ENCODE measurements around the gene ASB2. TPM values are rescaled to one million over a fixed set of nuclear protein-coding genes. Genes with fewer than 3 reads are reported as not detected.

Gene ASB2
- total RNA-seq, 4 donors from 2014 or later = 22.1 to 35.8 (median 27.9) TPM

DNA sequence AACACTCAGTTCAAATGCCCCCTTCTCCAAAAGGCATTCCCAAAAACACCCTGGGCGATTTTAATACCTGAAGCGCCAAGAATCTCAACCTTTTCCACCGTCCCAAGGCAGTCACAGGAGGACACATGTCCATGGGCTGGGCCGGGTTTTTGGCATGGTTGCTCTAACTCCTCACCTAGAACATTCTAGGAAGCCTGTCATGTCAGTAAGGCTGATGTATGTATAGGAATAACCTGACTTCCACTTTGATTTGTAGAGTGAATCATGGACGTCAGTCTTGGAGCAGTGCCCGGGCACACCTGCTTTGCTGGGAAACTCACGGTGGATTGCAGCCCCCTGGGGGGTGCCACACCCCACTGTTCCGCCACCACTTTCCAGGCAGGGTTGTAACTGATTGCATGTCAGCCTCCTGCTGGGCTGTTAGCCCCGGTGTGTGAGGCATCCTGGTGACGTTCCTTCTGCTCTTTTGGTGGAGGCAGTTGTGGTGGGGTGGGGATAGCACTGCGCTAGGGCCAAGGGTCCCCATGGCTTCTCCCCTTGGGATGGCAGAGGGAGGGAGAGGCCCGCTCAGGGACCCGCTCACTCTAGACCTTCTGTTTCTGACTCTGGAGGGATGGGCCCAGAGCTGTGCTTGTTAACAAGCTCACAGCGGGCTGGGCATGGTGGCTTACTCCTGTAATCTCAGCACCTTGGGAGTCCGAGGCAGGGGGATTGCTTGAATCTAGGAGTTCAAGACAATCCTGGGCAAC is 84.4 kb downstream of the ASB2 start:
- WGBS, 2 donors (ENCODE audit: low coverage in 1 of 2) = 69 to 74% methylated on average over 4 to 15 of the region's 15 CpGs
- in situ Hi-C loops (cut with MboI; ENCODE audit: low pct_ligation_motif_present in 1 of 4, low pct_unique_long_range_greater_than_20kb in 1 of 4, low sequenced_read_pairs in 3 of 4) = loop anchor here in 1 of 4 donors (25.0 kb wide), 1 partner anchor 230 kb away; no protein-coding TSS in a partner anchor

DNA sequence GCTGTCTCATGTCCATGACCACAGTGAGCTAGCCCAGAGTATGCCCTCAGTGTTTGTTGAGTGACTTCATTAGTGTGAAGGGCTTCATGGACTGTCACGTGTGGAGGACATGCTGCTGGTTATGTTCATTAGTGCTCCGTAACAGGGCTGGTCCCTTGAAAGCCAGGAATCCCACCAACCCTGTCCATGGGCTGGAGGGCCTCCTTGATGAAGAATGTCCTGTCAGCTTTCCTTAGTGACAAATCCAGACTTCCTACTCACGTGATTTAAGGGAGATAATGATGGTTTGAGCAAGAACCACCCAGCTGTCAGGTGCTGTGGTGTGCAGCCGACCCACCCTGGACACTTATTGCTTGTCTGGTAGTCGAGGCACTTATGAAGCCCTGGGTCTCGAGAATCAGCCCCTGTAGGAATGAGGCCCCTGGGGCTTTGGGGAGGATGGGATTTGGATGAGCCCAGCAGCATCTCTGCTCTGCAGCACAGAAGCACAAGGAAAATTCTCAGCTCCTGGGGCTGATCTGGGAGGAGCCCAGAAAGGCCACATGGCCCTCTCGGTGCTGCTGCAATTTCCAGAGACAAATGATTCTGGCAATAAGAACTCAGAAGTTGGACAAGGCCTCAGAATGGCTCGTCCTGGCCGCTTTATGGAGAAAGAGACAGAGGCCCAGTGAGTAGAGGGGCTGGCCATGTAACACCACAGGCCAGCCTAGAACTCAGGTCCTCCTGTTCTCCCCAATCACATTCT is 86.5 kb downstream of the ASB2 start:
- intact Hi-C loops (cut with DNase I; ENCODE audit: low total_unique reads) = loop anchor here (5.0 kb wide), 1 partner anchor 233 kb away; no protein-coding TSS in a partner anchor
- H3K27me3 ChIP-seq = no peaks in the 10 kb centered on the region
- DNase-seq = no peak

More for the DNA sequence above, 84.4 kb downstream of the ASB2 start:
- no peak overlapping the region for H3K27ac ChIP-seq
- no peaks in the 10 kb centered on the region for H3K9me3 ChIP-seq
- peaks cover 0 to 5% (median 2%) of the 10 kb centered on the region in 4 donors for H3K4me1 ChIP-seq
- H3K27me3 ChIP-seq = no peaks in the 10 kb centered on the region
- intact Hi-C loops (cut with DNase I; ENCODE audit: low total_unique reads) = loop anchor here (5.0 kb wide), 1 partner anchor 235 kb away; no protein-coding TSS in a partner anchor
- DNase-seq = no peak
- H3K36me3 ChIP-seq = no peaks in the 10 kb centered on the region
- no peak overlapping the region for H3K4me3 ChIP-seq
- no peak for TF ChIP-seq POLR2A (IDR thresholded peaks at IDR 0.05)
- TF ChIP-seq, protein P1, sequence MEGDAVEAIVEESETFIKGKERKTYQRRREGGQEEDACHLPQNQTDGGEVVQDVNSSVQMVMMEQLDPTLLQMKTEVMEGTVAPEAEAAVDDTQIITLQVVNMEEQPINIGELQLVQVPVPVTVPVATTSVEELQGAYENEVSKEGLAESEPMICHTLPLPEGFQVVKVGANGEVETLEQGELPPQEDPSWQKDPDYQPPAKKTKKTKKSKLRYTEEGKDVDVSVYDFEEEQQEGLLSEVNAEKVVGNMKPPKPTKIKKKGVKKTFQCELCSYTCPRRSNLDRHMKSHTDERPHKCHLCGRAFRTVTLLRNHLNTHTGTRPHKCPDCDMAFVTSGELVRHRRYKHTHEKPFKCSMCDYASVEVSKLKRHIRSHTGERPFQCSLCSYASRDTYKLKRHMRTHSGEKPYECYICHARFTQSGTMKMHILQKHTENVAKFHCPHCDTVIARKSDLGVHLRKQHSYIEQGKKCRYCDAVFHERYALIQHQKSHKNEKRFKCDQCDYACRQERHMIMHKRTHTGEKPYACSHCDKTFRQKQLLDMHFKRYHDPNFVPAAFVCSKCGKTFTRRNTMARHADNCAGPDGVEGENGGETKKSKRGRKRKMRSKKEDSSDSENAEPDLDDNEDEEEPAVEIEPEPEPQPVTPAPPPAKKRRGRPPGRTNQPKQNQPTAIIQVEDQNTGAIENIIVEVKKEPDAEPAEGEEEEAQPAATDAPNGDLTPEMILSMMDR (IDR thresholded peaks at IDR 0.05) = no peak
- no peak for TF ChIP-seq POLR2AphosphoS5 (IDR thresholded peaks at IDR 0.05)
- no peak for TF ChIP-seq EP300 (IDR thresholded peaks at IDR 0.05; ENCODE audit: low read depth)

DNA sequence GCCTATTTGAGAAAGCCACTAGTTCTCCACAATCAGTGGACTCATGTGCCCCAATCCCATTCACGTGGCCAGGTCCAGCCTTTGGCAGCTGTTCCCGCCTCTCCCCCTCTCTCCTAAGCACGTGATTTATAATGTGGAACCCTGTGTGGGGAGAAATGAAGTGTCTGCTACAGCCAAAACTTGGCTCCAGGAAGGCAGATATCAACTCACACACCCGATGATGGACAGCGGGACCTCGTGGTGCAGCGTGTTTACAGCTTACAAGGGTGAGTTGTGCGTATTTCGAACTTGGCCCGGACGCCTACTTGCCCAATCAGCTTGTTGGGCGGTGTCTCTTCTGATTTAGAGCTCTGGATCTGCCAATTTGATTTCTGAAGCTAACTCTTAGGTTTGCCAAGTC is 87.4 kb downstream of the ASB2 start:
- 61% methylated on average over 12 of the region's 12 CpGs; no CpG with 5 or more reads in 1 of the 2 donors for WGBS, 2 donors (ENCODE audit: low coverage in 1 of 2)
- peaks cover 0 to 4% of the 10 kb centered on the region in 2 donors for H3K9me3 ChIP-seq
- no peak overlapping the region for H3K4me3 ChIP-seq
- H3K36me3 ChIP-seq = no peaks in the 10 kb centered on the region
- in situ Hi-C loops (cut with MboI; ENCODE audit: low pct_ligation_motif_present in 1 of 4, low pct_unique_long_range_greater_than_20kb in 1 of 4, low sequenced_read_pairs in 3 of 4) (loop anchor here in 3 of 4 donors (10.0 to 25.0 kb wide), 2 partner anchors 227 to 234 kb away; no protein-coding TSS in a partner anchor), intact Hi-C loops (cut with DNase I; ENCODE audit: low total_unique reads) (no loop called here)
- no peaks in the 10 kb centered on the region for H3K27me3 ChIP-seq
- TF ChIP-seq, protein P1 (IDR thresholded peaks at IDR 0.05) = no peak
- TF ChIP-seq POLR2AphosphoS5 (IDR thresholded peaks at IDR 0.05) (no peak), EP300 (IDR thresholded peaks at IDR 0.05; ENCODE audit: low read depth) (no peak), POLR2A (IDR thresholded peaks at IDR 0.05) (no peak)
- peaks cover 0 to 5% (median 2%) of the 10 kb centered on the region in 4 donors for H3K4me1 ChIP-seq
- DNase-seq = no peak
- H3K27ac ChIP-seq = no peak overlapping the region

More for the DNA sequence above, 86.5 kb downstream of the ASB2 start:
- TF ChIP-seq, protein P1 (IDR thresholded peaks at IDR 0.05) = no peak
- TF ChIP-seq EP300 (IDR thresholded peaks at IDR 0.05; ENCODE audit: low read depth) (no peak), POLR2A (IDR thresholded peaks at IDR 0.05) (no peak), POLR2AphosphoS5 (IDR thresholded peaks at IDR 0.05) (no peak)
- H3K36me3 ChIP-seq = no peaks in the 10 kb centered on the region
- H3K4me1 ChIP-seq = peaks cover 0 to 5% (median 2%) of the 10 kb centered on the region in 4 donors
- peaks cover 0 to 4% of the 10 kb centered on the region in 2 donors for H3K9me3 ChIP-seq
- WGBS, 2 donors (ENCODE audit: low coverage in 1 of 2) = 43 to 68% methylated on average over 2 to 9 of the region's 9 CpGs
- no peak overlapping the region for H3K27ac ChIP-seq
- in situ Hi-C loops (cut with MboI; ENCODE audit: low pct_ligation_motif_present in 1 of 4, low pct_unique_long_range_greater_than_20kb in 1 of 4, low sequenced_read_pairs in 3 of 4) = loop anchor here in 3 of 4 donors (10.0 to 25.0 kb wide), 2 partner anchors 228 to 235 kb away; no protein-coding TSS in a partner anchor
- H3K4me3 ChIP-seq = no peak overlapping the region

DNA sequence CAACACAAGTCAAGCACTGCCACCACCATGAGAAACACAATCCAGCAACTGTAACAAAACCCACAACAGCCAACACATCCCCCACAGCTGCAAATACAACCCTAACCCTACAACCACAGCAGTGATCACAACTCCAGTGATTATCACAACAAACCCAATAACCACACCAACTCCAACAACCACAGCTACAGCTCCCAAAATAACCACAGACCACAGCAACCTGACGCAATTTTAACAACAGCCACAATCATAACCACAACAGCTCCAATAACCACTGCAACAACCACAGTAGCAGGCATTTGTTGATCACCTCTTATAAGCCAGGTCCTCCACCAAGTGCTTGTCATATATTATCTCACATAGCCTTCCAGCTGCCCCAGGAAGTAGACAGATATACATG is 91.4 kb downstream of the ASB2 start:
- TF ChIP-seq EP300 (IDR thresholded peaks at IDR 0.05; ENCODE audit: low read depth) (no peak), POLR2A (IDR thresholded peaks at IDR 0.05) (no peak), POLR2AphosphoS5 (IDR thresholded peaks at IDR 0.05) (no peak)
- TF ChIP-seq, protein P1 (IDR thresholded peaks at IDR 0.05) = no peak
- intact Hi-C loops (cut with DNase I; ENCODE audit: low total_unique reads) = loop anchor here (5.0 kb wide), 1 partner anchor 83 kb away; no protein-coding TSS in a partner anchor
- Histone ChIP-seq H3K36me3 (no peaks in the 10 kb centered on the region), H3K4me3 (no peak overlapping the region), H3K27me3 (no peaks in the 10 kb centered on the region), H3K9me3 (peaks cover 0 to 4% of the 10 kb centered on the region in 2 donors), H3K4me1 (peaks cover 0 to 7% (median under 1%) of the 10 kb centered on the region in 4 donors), H3K27ac (no peak overlapping the region)
- WGBS, 2 donors (ENCODE audit: low coverage in 1 of 2) = 62 to 67% methylated on average over 1 of the region's 1 CpG
- no peak for DNase-seq
- in situ Hi-C loops (cut with MboI; ENCODE audit: low pct_ligation_motif_present in 1 of 4, low pct_unique_long_range_greater_than_20kb in 1 of 4, low sequenced_read_pairs in 3 of 4) = loop anchor here in 3 of 4 donors (10.0 to 25.0 kb wide), 2 partner anchors 223 to 230 kb away; no protein-coding TSS in a partner anchor
